G401 (cell line): ENCODE results near the gene UBASH3B. TPM values are rescaled to one million over a fixed set of nuclear protein-coding genes. Genes with fewer than 3 reads are reported as not detected.

Experiments
- DNase-seq: peaks from one replicate; pipeline ENCODE4 v3.0.0-alpha.2; 2015; ENCODE audit warnings: low spot score
- in situ Hi-C: cut with HindIII; loops from 2 replicates; pipeline ENCODE4 v1.10.0; 2016; ENCODE audit warnings: low sequenced_read_pairs, mixed read lengths
- total RNA-seq: library from RNA; depleted of rRNA; stranded (reverse); fragments of >200 nt; shearing (Covaris generic); gene quantifications from 2 replicates; pipeline ENCODE4 v1.2.3, GENCODE V29; 2014

Gene UBASH3B
- total RNA-seq, 1 experiment from 2014 or later, result 0.78 TPM

DNA sequence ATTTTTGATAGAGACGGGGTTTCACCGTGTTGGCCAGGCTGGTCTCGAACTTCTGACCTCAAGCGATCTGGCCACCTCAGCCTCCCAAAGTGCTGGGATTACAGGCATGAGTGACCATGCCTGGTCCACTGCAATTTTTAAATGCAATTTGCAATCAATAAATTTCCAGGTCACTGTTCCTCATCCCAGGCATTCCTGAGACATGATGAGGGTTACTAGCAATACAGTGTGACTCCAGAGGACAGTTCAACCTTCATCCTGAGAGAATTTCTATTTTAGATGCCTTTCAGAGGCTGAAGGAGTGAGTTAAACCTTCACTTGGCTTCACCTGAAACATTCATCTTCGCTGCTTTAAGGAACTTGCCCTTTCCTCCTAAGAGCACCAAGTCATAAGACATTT lies 9.7 kb upstream of the UBASH3B start:
- in situ Hi-C loops, result no loop called here
- no peak for DNase-seq

DNA sequence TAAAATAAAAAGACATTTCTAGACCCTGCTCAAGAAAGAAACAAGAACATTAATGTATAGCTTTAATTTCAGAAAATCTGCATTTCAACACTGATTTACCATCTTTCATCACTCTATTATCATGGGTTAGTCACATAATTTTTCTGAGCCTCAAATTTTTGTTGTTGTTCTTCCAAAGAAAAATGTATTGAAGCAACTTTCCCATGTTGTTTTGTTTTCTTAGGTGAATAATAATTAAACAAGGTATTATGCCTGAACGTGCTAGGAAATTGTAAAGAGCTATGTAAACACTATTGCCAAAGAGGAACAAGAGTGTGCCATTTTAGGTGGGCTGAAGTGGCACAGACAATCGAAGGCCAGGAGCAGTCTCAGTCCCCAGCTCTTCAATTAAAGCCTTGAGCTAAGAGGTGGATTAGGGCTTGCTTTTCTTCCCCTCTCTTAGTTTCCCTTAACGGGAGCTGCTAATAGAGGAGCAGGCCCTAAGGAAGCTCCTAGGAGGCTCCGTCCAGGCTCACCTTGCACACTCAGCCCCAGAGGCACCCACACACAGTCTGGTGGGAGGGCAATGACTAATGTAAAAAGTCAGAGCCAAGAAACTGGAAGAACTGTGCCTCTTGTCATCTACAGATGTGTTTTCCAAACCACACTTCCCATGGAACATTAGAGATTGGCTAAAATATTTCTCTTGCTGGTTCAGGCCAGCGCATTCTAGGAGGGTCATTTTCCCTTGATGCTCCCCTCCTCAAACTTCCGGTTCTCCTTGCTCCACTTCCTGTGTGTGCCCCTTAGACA lies 8.8 kb upstream of the UBASH3B start:
- in situ Hi-C loops, result no loop called here
- DNase-seq, result no peak

DNA sequence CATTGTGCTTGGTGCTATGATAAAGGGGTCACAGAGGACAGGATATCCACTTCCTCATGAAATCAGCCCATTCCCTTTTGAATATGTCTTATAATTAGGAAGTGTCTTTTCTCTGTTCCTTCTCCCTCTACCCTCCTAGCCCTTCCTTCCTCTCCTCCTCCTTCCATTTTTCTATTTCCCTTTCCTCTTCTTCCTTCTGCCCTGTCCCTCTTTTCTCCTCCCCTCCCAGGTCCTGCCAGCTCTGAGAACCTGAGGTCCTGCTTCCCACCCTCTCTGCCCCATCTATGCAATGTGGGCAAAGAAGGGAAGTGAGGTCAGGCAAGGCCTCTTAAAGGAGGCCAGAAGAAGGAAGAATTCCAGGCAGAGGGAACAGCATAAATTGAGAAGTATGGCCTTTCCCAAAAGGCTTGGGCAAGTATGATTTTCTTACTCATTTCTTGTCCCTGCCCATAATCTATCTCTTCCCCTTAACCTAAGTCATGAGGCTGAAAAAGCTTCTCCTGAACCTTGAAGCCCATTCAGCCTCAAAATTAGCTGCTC lies 7.7 kb upstream of the UBASH3B start:
- no peak for DNase-seq
- in situ Hi-C loops, result no loop called here

DNA sequence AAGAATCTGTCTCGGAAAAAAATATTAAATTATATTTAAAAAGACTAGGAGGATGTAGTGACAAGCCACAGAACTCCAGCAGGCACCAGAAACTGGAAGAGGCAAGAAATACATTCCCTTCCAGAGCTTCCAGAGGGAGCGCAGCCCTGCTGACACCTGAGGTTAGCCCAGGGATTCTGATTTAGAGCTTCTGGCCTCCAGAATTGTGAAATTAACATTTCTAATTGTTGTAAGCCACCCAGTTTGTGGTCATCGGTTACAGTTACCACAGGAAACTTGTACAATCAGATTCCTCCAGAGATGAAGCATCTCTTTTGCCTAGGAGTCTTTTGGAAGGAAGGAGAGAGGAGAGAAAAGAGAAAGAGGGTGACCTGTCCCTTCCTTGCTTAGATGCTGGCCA lies 6.4 kb upstream of the UBASH3B start:
- DNase-seq, result no peak
- in situ Hi-C loops, result no loop called here

DNA sequence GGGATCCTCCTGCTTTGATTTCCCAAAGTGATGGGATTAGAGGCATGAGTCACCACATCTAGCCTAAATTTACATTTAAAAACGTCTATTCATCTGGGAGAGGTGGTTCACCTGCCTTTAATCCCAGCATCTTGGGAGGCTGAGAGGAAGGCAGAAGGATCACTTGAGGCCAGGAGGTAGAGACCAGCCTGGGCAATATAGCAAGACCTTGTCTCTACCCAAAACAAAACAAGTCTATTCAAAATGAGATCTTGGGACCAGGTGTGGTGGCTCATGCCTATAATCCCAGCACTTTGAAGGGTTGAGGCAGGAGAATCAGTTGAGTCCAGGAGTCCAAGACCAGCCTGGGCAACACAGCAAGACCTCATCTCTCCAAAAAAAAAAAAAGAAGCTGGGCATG lies 4.9 kb upstream of the UBASH3B start:
- in situ Hi-C loops, result no loop called here
- DNase-seq, result no peak

DNA sequence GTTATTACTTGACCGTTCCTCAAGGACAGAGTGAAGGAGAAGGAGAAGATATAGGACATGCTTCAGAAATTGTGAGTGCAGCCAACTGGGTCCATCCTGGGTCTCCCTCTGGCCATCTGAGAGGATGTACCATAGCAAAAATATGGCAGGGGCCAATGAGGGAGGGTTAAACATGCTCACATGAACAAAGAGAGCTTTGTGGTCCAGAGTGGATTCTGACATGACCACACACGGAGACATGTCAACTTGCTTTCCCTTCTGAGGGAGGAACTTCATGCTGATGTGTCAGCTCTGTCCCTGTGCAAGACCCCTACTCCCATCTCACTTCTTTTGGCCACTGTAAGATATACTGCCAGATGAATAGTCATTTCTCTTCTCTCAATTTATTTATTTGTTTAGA lies 3.0 kb upstream of the UBASH3B start:
- in situ Hi-C loops, result no loop called here
- no peak for DNase-seq

DNA sequence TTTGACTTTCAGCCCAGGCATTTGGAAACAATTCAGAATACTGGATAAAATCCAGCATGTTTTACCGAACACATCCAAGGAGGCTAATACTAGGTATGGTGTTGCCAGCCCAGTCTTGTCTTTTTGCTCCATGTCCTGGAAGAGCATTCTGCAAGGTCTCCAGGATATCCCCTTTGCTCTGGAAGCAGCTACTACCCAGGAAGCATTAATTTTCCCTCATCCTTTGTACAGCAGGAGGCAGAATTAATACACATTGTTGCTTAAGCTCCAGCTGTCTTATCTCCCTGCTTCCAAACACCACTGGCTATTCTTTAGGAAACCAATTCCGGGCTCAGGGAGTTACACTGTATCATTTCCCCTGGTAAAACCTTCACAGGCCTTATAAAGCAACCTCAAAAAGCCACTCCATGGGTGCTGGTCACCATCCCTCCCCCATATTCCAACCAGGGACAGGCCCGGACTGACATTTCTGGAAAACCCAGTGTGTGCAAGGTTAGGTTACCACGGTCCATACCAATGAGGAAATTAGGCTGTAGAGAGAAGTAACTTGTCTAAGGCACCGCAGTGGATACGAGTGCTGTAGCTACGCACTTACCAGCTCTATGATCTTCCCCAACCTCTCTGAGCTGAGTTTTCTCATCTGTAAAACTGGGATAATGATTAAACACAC lies 1.5 kb upstream of the UBASH3B start:
- in situ Hi-C loops, result no loop called here
- DNase-seq, result no peak

DNA sequence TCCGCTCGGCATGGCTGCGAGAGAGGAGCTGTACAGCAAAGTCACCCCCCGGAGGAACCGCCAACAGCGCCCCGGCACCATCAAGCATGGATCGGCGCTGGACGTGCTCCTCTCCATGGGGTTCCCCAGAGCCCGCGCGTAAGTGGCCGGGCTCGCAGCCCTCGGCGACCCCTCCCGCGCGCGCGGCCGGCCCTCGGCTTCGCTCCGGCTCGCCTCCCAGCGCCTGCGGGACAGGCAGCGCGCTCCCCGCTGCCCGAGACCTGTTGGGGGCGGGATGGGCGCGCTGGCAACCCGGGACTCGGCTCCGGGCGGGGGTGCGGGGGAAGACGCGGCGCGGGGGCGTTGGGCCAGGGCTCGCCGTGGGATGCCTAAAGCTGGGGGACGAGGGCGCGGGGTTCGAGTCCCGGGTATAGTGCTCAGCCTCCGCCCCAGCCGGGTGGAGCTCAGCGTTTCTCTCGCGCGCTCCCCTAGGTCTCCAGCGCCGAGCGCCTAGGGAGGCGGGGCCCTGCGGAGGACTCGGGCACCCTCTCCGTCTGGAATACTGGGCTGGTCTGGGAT lies 630 bp downstream of the UBASH3B start:
- in situ Hi-C loops, result no loop called here
- peak; percentile 57 for DNase-seq

DNA sequence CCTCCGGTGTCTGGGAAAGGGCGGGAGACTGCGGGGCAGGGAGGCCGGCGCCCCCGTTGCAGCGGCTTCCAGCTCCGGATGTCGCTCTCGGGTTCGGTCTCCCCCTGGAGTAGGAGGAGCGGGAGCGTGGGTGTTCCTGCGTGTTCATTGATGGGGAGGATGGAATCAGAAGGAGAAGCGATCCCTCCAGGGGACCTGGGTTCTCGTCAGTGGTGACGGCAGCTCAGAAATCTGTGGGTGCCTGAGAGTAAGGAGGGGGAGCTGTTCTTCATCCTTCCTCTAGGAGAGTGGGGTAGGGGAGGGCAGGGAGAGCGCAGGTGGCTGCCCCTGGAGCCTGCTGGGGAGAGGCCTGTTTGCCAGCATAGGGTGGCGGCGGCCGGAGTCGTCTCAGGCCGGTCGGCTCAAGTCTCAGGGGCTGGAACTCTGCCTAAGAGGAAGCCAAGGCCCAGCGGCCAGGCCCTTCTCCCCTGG lies 1.1 kb downstream of the UBASH3B start:
- in situ Hi-C loops, result no loop called here
- DNase-seq, result peak; percentile 81

DNA sequence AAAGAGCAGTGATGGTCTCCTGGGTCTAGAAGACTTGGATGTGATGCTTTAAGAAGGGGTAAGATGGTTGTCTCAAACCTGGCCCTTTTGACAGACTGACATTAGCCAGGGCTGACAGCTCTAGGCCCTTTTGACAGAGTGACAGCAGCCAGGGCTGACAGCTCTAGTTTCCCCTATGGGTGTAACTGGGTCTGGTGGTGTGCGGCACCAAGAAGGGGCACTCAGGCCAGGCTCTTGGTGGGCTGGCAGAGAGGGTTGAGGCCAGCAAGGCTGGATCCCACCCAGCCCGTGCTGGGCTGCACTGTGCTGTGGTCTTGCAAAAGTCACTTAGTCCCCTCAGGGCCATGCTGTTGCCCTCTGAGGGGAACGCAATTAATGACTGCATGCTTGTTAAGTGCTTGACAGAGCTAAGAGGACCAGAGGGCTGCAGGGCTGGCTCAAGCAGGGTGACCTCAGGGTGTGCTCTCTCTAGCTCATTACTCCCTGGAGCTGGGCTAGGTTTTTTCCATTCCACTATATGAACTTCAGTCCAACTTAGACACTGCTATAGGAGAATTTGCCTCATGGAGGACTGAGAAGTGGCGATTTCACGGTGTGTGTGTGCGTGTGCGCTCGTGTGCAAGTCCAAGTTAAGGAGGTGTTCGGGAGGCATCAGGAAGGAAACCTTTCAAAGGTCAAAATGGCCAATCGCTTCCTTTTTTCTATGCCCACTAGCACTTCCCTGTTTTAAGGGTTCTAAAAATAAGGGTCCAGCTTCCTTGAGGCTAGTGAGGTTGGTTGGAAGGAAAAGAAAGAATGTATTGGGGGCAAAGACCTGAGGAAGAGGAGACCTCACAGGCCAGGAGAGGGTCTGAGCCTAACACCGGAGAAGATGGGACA lies 4.4 kb downstream of the UBASH3B start:
- DNase-seq, result peak; percentile 58
- in situ Hi-C loops, result no loop called here

DNA sequence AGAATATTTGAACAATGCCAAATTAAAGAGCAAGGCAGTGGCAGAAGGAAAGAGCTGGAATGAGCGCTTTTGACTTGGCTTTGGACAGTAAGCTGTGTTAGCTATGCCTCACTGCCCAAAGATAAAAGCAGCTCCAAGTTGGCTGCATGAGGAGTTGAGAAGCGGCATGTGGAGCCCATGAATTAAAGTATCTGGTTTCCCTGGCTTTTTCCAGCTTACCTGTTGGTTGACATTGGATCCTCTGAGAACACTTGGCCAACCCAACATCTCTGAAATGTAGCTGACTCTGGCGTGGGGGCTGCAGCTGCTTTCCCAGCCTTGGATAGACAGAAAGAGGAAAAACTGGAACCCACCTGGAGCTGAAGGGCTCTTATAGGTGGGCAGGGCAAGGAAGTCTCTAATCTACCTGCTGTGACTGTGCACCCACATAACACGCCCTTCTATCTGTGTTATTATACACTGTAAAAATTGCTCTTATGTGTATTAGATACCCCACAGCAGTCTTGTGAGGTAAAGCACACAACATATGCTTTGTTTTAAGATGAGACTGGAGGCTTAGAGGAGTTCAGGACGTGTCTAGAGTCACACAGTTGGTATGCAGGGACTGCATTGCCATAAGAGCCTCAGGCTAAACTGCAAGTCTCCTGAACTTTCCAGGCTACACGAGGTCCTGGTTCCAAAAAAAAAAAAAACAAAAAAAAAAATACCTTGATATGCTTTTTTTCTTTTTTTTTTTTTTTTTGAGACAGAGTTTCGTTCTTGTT lies 5.8 kb downstream of the UBASH3B start:
- peak; percentile 96 for DNase-seq
- in situ Hi-C loops, result no loop called here

DNA sequence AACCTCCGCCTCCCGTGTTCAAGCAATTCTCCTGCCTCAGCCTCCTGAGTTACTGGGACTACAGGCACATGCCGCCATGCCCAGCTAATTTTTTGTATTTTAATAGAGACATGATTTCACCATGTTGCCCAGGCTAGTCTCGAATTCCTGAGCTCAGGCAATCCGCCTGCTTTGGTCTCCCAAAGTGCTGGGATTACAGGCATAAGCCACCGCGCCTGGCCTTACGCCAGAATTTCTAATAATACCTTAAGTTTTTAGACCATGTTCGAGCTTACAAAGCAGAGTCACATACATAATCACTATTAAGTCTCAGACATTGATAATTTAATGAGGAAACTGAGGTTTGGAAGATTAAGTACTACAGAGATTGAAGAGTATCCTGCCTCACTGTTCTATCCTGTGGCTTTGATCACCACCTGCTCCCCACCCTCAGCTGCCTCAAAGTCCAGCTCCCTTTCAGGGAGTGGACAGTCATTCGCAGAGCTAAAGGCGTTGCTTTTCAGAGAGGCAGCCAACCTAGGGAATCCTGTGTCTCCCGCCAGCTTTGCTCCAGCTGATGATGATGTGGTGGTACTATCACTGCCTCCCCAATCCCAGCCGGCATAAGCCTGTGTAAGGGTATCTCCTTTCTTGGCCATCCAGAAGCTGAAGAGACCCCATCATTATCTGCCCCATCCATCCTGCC lies 7.7 kb downstream of the UBASH3B start:
- in situ Hi-C loops, result no loop called here
- peak; percentile 49 for DNase-seq

DNA sequence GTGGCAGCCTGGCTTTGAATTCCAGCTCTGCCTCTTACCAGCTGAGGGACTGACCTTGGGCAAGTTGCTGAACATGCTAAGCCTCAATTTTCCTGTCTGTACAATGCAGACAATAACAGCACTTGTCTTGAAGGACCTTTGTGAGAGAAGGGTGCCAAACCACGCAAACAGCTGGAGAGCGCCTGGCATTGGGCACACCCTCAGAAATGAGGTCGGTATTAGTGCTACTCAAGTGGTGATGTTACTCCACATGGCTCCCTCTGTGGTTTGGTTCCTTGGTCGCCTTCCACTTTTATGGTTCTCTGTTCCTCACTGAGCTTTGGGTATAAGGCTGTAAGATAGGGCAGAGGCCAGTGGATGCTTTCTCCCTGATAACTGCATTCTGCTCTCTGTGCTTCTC lies 8.2 kb downstream of the UBASH3B start:
- DNase-seq, result peak; percentile 39
- in situ Hi-C loops, result no loop called here

DNA sequence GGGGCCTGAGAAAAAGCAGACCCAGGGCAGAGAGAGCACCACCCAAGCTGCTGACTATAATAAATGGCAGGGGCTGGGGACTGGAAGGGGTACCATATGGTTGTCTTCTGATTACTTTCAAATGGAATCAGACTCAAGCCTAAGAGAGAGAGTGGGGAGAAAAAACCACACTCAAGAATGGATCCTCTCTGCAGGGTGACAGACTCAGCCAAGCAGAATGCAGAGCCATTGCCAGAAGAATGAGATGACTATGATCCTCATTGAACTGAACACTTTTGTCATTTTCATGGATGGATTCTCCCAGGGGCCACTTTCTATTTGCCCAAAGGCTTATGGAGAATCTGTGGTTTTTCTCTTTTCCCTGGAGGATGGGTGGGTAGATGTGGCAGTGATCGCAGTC lies 8.7 kb downstream of the UBASH3B start:
- DNase-seq, result peak; percentile 57
- in situ Hi-C loops, result no loop called here

DNA sequence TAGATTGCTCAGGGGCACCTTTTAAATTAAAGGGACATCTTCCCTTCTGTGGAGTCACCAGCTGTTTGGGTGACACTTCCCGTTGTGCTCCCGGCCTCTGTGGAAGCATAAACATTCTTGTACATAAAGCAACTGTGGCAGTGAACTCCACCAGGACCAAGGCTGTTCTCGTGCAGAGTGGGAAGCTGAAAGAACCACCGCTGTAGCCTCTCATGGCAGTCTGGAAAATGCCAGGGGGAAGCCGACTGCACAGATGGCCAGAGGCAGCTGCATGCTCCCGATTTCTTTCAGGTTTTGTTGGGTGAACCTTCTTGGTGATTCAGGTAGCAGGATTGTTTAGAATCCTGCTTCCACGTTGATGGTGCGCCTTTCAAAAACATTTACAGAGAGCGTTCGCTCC lies 10.3 kb downstream of the UBASH3B start:
- in situ Hi-C loops, result no loop called here
- DNase-seq, result peak; percentile 72

DNA sequence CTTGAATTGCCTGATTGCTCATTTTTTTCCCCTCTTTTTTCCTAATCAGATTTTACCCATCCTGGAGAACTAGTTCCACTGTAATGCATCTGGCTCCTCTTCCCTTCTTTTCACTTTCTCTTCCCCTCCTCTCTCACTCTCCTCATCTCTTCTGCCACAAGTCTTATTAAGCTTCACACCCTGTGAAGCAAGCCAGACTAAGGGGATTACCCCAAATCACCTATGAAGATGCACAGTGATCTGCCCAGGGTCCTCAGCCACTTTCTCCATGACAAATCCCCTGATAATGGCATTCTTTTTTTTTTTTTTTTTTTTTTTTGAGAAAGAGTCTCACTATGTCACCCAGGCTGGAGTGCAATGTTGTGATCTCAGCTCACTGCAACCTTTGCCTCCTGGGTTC lies 11.2 kb downstream of the UBASH3B start:
- DNase-seq, result no peak
- in situ Hi-C loops, result no loop called here

DNA sequence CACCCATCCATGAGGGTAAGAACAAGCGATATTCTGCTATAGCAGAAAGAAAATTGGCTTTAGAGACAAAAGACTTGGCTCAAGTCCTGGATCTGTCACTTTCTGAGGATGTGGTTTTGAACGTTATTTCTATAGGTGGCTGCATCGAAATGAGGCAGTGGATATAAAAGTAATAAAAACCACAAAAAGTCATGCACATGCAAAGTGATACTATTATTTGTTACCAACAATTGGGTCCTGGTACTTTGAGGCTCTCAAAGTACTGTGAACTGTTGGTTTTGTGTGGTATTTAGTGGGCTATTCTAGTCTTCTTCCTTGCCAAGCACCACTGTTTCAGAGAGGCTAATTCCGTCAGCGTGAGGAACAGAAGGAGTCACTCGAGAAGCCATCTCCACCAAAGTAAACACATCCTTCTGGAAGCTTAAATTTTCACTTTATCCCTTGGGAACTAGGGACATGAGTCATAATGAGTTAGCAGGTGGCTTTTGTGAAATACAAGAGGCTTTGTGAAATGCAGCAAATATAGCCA lies 13.1 kb downstream of the UBASH3B start:
- in situ Hi-C loops, result no loop called here
- DNase-seq, result no peak

DNA sequence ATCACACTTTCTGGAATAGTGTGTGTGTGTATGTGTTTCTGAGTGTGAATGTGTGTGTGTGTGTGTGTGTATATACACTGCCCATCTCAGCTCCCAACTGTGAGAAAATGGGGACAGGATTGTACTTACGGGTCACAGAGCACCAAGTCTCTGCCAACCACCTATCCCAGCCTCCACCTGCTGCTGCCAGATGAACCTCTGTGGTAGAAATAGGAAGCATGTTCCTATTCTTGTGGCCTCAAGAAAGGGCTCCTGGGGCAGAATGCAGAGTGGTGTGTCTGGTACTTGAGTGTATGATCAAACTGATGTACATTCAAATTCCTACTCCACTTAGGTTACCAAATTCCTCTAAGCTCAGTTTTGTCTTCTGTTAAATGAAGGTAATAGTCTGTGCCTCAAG lies 14.6 kb downstream of the UBASH3B start:
- DNase-seq, result no peak
- in situ Hi-C loops, result no loop called here
